Stimulated activated naive CD8-positive, alpha-beta T cell treated with anti-CD3 and anti-CD28 coated beads, Interleukin-15, amount 100 ng/mL, for 72 hours (primary cell): ENCODE data around the gene BRD3OS.

Source experiments
- ATAC-seq: fragments of 150-1000 bp; cut with Tn5 transposase; 2 replicates; pipeline ENCODE4 v1.10.0; 2021; ENCODE audit warnings: mild to moderate bottlenecking, moderate library complexity
- DNase-seq, 2 donors: peaks; one replicate each; pipeline ENCODE4 v3.0.0; 2021 to 2022
- H3K27ac Mint-ChIP-seq, 2 donors: one replicate each; pipeline ENCODE4 v1.8.0; 2022; ENCODE audit warnings: mild to moderate bottlenecking in 2 of 2, mixed read lengths in 2 of 2, moderate library complexity in 2 of 2
- H3K27me3 Mint-ChIP-seq: one replicate; pipeline ENCODE4 v1.8.0; 2022; ENCODE audit warnings: mixed read lengths
- H3K4me1 Mint-ChIP-seq: one replicate; pipeline ENCODE4 v1.8.0; 2022; ENCODE audit warnings: mild to moderate bottlenecking, mixed read lengths
- H3K4me3 Mint-ChIP-seq, 2 donors: one replicate each; pipeline ENCODE4 v1.8.0; 2022; ENCODE audit warnings: mild to moderate bottlenecking in 2 of 2, mixed read lengths in 2 of 2, moderate library complexity in 1 of 2
- H3K9me3 Mint-ChIP-seq, 2 donors: one replicate each; pipeline ENCODE4 v1.8.0; 2022; ENCODE audit warnings: mixed read lengths in 2 of 2

BRD3OS gene

DNA sequence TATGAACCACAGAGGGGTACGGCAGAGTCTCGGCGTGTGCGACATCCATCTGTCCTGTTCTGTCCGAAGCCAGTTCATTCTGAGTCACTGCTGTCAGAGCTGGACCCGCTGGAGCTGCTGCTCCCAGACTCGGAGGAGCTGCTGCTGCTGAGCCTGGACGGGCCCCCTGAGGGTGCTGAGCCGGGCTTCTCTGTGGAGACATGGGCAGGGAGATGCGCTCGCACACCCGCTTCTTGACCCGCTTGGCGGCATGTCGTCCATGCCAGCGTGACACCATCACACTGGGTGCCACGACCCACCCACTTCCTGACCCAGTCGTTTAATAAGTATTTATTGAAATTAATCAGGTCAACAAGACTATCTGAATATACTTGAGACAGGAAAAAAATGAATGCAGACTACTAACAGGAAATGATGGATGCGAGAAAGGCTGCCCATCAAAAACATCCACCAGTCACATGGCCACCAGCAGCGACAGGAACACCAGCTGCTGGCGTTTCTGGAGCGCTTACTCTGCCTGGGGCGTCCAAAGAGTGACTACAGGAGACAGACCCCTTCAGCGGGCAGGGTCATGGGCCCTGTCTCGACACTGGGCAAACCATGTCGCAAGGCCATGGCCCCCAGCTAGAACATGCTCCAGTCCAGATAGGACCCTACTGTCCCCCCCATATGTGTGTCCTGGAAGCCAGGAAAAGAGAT lies 8.4 kb downstream of the BRD3OS start:
- Mint-ChIP-seq H3K27me3 (no peaks in the 10 kb centered on the region), H3K9me3 (no peaks in the 10 kb centered on the region), H3K27ac (peak overlapping the region in 1 of 2 donors; percentile 89), H3K4me3 (no peak overlapping the region), H3K4me1 (no peaks in the 10 kb centered on the region)
- DNase-seq: no peak
- ATAC-seq: no peak

DNA sequence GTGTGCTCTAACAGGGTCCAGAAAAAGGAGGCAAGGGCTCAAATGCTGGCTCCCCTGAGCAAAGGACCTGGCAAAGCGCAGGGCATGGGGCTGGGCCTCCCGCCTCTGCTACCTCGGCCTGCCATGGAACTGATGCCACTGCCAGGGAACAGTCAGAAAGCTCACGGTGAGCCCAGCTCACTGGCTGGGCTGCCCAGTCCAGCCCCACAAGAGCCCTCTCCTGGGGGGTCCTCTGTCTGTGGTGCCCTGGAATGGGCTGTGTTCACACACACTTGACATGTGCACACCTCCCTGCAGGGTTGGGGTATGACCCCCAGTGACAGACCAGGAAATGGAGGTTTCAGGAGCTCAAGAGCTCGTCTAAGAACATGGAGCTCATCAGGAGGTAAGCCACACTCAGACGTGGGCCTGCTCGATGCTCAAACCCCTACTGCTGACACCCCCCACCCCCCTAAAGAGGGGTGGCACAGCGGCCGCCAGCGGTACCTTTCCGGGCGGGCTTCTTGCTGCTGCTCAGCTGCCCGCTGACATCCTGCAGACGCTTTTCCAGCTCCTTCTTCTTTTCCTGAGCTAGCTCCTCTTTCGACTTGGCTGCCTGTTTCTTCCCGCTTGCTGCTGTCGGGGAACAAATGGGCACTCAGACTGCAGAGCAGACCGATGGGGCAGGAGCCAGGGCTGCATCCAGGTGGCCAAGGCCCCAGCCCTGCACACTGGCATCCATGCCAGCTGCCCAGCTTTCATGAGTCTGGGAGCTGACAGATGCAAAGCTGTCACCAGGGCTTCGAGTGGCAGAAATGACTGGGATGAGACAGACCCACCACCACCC lies 9.1 kb downstream of the BRD3OS start:
- ATAC-seq: no peak
- no peak for DNase-seq
- H3K9me3 Mint-ChIP-seq: peaks cover 6 to 7% of the 10 kb centered on the region in 2 donors
- no peaks in the 10 kb centered on the region for H3K27me3 Mint-ChIP-seq
- H3K4me1 Mint-ChIP-seq: no peaks in the 10 kb centered on the region
- H3K4me3 Mint-ChIP-seq: no peak overlapping the region
- H3K27ac Mint-ChIP-seq: peak overlapping the region in 1 of 2 donors; percentile 89

DNA sequence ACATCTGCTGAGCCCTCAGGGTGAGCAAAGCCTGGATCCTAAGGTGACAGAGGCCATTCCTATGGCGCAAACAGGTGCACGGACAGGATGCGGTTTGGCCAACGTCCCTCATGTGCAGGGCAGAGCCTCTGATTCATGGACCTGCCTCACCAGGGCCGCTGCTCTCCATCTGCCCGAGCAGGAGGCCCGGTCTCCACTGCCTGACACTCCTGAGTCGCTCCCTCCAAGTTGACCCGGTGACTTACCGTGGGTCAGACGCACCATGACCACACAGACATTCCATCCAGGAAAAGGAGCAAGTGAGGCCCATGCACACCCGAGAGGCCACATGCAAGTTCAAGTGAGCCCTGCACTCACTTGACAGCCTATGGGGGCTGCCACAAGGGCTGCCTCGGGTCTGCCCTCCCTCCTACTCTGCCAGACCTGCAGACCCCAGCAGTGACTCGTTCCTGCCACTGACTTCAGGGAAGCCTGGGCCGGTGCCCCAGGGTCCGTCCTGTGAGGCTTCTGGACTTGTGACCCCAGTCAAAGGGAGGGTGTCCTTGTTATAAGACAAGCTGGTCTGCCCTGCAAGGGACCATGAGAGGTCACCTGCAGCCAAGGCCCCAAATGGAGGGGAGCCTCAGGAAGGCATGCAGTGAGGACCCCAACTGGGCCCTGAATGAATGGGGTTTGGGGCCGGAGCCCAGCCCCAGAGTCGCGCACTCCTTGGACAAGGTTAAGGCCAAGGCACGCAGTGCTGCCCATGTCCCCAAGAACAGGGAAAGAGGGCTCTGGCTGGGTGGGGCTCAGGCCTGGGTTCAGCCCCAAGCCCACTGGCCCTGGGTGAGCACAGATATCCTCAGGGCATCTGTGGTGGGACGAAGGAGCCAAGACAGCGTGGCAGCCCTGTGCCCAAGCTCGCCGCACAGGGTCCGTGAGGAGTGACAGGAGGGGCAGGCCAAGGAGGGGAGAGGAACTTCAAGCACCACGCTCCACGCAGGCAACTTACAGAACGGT lies 10.1 kb downstream of the BRD3OS start:
- DNase-seq (no peak), ATAC-seq (no peak)
- Mint-ChIP-seq H3K4me1 (no peaks in the 10 kb centered on the region), H3K4me3 (no peak overlapping the region), H3K9me3 (peaks cover 6 to 11% of the 10 kb centered on the region in 2 donors), H3K27me3 (no peaks in the 10 kb centered on the region), H3K27ac (no peak overlapping the region)

DNA sequence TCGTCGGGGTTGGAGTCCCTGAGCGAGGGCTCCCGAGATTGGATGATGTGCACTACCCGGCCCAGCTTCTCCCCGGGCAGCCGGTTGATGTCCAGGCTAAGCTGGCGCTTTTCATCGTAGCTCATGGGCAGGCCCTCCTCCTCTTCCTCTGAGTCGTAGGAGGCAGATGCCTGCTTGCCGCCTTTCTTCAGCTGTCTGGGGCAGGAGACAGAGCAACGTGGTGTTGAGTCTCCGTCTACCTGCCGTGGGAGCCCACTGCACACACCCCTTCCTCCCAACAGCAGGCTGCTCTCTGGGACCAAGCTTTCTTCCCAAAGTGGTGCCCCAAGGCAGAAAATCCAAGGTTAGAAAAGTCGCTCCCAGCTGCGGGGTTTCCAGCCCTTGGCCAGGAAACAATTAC lies 10.8 kb downstream of the BRD3OS start:
- Mint-ChIP-seq H3K4me3 (no peak overlapping the region), H3K27ac (peak overlapping the region in 1 of 2 donors; percentile 89), H3K27me3 (no peaks in the 10 kb centered on the region), H3K4me1 (no peaks in the 10 kb centered on the region), H3K9me3 (peaks cover 6 to 11% of the 10 kb centered on the region in 2 donors)
- DNase-seq (no peak), ATAC-seq (no peak)

DNA sequence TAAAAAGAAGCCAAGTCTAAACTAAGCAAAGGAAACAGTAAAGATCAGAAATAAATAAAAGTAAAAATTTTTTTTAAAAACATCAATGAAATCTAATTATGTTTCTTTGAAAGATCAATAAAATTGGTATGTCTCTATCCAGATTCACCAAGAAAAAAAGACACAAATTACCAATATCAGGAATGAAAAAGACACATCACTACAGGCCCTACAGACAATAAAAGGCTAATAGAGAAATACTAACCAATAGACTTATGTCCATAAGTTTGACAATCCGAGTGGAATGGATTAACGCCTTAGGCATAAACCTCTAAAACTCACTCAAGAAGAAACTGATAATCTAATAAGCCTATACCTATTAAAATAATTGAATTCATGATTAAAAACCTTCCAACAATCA lies 12.4 kb downstream of the BRD3OS start:
- Mint-ChIP-seq H3K27me3 (no peaks in the 10 kb centered on the region), H3K9me3 (peaks cover 6 to 11% of the 10 kb centered on the region in 2 donors), H3K27ac (no peak overlapping the region), H3K4me3 (no peak overlapping the region), H3K4me1 (no peaks in the 10 kb centered on the region)
- DNase-seq (no peak), ATAC-seq (no peak)

DNA sequence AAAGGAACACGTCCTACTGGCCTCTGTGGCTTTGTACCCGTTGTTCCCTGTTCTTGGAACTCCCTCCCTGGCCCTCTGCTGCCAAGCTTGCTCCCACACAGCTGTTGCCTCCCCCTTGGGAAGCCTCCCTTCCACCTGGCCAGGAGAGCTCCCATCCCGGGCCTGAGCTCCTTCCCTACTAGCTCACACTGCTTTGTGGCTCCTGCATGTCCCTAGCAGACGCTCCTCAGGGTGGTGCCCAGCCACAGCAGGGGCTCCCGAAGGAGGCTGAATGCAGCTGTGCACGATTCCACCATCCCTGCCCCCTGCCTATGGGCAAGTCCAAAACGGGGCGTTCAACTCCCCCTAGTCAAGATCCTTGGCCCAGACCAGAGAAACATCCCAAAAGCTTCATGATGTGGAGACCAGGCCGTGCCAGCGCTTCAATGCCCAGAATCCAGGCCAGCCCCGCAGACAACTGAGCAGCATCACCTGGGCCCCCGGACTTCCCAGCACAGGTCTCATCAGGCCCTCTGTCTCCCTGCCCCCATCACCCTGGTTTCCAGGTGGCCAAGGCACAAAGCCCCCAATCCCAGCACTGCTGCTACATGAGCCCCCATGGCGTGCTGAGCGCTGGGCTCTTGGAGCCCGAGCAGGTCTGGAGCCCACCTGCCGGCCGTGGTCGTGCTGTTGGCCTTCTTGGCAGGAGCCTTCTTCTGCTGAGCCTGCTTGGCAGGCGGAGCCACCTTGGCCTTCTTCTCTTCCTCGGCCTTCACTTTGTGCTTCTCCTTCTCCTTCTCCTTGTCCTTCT lies 14.3 kb downstream of the BRD3OS start:
- peaks cover 6 to 11% of the 10 kb centered on the region in 2 donors for H3K9me3 Mint-ChIP-seq
- no peaks in the 10 kb centered on the region for H3K4me1 Mint-ChIP-seq
- H3K27ac Mint-ChIP-seq: peak overlapping the region in 1 of 2 donors; percentile 42
- ATAC-seq: no peak
- H3K27me3 Mint-ChIP-seq: no peaks in the 10 kb centered on the region
- no peak for DNase-seq
- H3K4me3 Mint-ChIP-seq: no peak overlapping the region

DNA sequence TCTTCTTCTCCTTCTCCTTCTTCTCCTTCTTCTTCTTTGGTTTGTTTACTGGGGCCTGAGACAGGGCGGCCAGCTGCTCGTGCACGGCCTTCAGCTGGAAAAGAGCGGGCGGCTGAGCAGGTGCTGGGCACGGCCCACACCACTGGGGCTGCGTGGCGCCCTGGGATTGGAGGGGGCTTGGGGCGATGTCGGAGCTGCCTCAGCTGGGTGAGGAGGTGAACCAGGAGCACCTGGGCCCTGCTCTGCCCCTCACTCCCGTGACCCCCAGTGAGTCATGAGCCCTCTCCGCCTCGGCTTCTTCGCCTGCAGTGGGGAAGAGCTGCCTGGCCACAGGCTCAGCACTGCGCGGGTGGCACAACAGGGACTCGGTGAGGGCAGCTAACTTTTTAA lies 14.9 kb downstream of the BRD3OS start:
- Mint-ChIP-seq H3K9me3 (peaks cover 6 to 11% of the 10 kb centered on the region in 2 donors), H3K4me3 (no peak overlapping the region), H3K4me1 (no peaks in the 10 kb centered on the region), H3K27ac (peak overlapping the region in 1 of 2 donors; percentile 45), H3K27me3 (no peaks in the 10 kb centered on the region)
- DNase-seq (no peak), ATAC-seq (no peak)

DNA sequence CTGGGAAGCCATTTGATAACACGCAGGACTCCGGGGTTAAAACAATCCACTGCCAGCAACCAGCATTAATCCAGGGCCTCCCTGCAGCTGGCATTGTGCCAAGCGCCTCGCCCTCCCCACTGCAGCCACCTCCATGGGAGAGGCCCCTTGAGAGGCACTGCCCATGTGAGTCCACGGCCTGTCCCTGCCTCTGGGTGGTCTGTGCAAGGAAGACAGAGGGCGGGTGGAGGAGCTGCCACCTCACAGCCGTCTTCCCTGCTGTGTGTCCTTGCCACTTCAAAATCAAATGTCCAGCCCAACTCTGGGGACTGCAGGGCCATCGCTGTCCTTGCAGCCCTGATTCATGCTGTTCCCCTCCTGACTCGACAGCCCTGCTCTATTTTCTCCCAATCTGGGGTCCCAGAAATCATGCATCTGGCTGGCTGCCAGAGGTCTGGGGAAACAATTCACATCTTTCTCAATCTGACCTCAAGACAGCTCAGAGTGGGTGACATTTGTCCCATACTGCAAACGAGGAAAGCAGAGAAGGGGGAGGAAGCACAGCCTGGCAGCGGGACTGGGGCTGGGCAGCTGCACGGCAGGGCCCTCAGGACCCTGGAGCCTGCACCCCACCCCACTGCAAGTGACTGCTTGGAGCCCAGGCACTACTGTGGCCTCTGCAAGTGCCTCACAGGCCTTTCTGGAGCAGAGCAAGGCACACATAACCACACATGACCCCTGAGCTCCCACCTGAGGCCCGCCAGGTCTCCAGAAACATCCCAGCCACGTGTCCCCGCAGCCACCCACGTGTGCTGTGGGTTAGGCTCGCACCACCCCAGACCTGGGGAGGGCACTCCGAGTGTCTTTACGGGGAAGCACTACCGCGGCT lies 15.7 kb downstream of the BRD3OS start:
- ATAC-seq (no peak), DNase-seq (no peak)
- Mint-ChIP-seq H3K27ac (no peak overlapping the region), H3K4me3 (no peak overlapping the region), H3K9me3 (peaks cover 6 to 11% of the 10 kb centered on the region in 2 donors), H3K4me1 (no peaks in the 10 kb centered on the region), H3K27me3 (no peaks in the 10 kb centered on the region)

DNA sequence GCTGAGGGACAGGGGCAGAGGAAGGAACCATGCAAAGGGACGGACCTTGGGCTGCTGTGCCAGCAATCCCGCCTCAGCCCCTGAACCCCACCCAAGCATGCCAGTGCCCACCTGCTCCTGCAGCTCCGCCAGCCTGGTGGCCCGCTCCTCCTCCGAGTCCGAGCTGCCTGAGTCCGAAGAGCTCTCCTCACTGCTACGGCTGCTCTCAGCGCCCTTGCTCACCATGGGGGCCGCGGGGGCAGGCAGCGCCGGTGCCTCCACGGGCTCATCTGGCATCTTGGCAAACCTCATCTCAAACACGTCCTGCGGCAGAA lies 16.3 kb downstream of the BRD3OS start:
- no peaks in the 10 kb centered on the region for H3K27me3 Mint-ChIP-seq
- H3K4me3 Mint-ChIP-seq: no peak overlapping the region
- peaks cover 6 to 11% of the 10 kb centered on the region in 2 donors for H3K9me3 Mint-ChIP-seq
- H3K4me1 Mint-ChIP-seq: no peaks in the 10 kb centered on the region
- H3K27ac Mint-ChIP-seq: no peak overlapping the region
- DNase-seq (no peak), ATAC-seq (no peak)

DNA sequence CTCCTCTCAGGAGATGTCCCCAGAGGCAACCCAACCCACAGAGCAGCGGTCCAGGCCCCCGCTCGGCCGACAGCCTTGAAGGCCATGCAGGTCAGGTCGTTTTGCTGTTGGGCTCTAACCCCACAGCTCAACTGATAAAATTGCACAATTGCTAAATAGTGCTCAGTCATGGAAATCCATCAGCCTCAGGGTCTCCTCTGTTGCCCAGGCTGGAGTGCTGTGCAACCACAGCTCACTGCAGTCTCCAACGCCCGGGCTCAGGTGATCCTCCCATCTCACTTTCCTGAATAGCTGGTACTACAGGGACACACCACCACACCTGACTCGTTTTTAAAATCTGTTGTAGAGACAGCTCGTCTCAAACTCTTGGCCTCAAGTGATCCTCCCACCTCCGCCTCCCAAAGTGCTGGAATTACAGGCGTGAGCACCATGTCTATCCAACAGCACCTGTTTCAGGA lies 18.3 kb downstream of the BRD3OS start:
- Mint-ChIP-seq H3K27ac (peak overlapping the region; percentile 42 to 76), H3K27me3 (no peaks in the 10 kb centered on the region), H3K4me1 (no peaks in the 10 kb centered on the region), H3K4me3 (no peak overlapping the region), H3K9me3 (peaks cover 6 to 11% of the 10 kb centered on the region in 2 donors)
- ATAC-seq: no peak
- DNase-seq: no peak

DNA sequence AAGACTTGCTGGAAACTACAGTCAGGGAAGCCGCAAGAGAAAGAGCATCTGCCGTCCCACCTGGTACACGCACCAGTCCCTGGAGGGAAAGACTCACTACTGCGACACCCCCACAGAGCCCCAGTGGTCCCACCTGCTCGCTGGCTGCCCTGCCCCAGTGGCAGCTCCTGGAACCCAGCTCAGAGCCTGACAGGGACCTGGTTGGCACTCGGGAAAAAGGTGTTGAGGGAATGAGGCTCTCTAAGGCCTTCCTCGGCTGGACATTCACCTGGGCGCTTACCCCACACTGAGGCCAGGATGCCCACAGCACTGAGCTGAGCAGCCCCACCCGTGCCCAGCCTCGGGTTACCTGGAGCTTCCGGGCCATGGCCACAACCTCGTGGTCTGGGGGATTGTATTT lies 19.7 kb downstream of the BRD3OS start:
- Mint-ChIP-seq H3K27me3 (no peaks in the 10 kb centered on the region), H3K4me3 (no peak overlapping the region), H3K4me1 (no peaks in the 10 kb centered on the region), H3K9me3 (no peaks in the 10 kb centered on the region), H3K27ac (no peak overlapping the region)
- DNase-seq (no peak), ATAC-seq (no peak)

DNA sequence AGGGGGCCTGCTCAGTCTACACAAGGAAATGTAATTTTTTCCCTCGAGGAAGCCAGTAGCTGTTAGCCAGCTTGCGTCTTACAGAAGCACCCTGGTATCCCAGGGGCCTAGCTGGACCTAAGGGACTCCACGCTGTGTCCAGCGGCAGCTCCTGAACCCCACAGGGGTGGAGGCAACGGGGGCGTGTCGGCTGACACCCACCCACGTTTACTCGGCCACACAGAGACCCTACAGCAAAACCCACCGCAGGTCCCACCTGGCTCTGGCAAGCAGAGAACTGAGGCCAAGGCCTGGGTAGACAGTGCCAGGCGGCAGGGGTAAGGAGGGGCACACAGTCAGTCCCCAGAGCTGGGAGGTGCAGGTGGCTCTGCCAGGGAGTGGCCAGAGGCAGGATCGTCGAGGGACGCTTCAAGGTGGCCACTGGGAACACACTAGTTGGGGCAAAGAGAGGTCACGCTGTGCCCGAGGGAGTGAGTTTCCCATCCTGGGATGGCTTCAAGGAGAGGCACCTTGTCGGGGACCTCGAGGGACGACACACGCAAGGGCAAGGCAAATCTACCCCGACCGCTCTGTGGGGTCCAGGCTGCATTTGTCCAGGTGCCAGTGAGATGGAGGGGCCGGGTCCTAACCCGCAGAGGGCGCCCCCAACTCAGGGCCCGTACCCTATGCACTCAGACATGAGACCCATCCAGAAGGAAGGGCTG lies 20.7 kb downstream of the BRD3OS start:
- Mint-ChIP-seq H3K4me3 (no peak overlapping the region), H3K4me1 (no peaks in the 10 kb centered on the region), H3K9me3 (no peaks in the 10 kb centered on the region), H3K27ac (no peak overlapping the region), H3K27me3 (no peaks in the 10 kb centered on the region)
- no peak for DNase-seq
- no peak for ATAC-seq

DNA sequence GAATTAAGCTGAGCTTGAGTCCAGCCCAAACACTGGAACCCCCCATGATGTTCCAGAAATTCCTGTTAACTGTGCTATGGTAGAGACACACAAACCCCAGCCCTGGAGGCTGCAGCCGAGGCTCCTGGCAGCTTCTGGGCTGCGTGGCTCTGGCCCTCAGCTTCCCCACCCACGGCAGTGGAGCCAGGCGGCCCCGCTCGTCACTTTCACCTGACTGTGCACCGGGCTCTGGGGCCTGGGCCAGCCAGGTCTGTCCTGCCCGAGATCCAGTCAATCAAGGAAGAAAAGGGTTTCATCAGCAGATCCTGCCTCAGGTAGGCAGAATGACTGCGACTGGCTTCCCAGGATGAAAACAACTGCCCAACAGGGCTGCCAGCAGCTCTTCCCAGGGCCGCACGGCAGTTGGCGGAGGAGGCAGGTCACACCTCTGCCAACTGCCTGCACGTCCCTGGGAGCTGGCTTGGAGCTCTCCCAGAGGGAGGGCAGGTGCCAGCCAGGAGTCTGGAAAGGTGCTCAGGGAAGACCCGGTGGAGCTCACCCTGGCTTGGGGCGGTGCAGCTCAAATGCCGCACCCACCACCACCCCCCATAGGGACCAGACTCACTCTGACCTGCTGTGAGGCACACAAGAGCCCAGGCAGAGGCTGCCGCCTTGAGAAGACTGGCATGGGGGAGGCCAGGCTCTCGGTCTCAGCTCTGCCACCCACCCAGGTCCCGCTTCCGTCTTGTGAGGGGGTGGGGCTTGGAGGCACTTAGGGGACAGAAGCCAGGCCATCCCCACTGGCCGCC lies 21.8 kb downstream of the BRD3OS start:
- DNase-seq: no peak
- H3K4me1 Mint-ChIP-seq: no peaks in the 10 kb centered on the region
- no peaks in the 10 kb centered on the region for H3K27me3 Mint-ChIP-seq
- no peak for ATAC-seq
- H3K9me3 Mint-ChIP-seq: no peaks in the 10 kb centered on the region
- no peak overlapping the region for H3K4me3 Mint-ChIP-seq
- H3K27ac Mint-ChIP-seq: peak overlapping the region in 1 of 2 donors; percentile 63
